Measurements from ENCODE around the gene VPS13C. TPM values are rescaled to one million over a fixed set of nuclear protein-coding genes. Genes with fewer than 3 reads are reported as not detected.

VPS13C gene
- total RNA-seq, 1 experiment from 2014 or later = 40.0 TPM

GRCh38 chr15:61890106-61890505, 170.1 kb downstream of the VPS13C start:
- Histone ChIP-seq H3K36me3 (ENCODE audit: low read depth) (peaks cover 4% of the 10 kb centered on the region; the same call in 1 of the 2 replicates), H4K20me1 (ENCODE audit: insufficient read depth) (no peaks in the 10 kb centered on the region), H3K27ac (no peak overlapping the region), H3K9me3 (ENCODE audit: insufficient read depth, low read depth) (peaks cover 5% of the 10 kb centered on the region; the same call in 1 of the 2 replicates), H3K4me1 (replicated peaks; ENCODE audit: insufficient read depth) (no peaks in the 10 kb centered on the region), H2AFZ (no peak overlapping the region), H3K27me3 (ENCODE audit: insufficient read depth, low read depth) (no peaks in the 10 kb centered on the region), H3K9me2 (ENCODE audit: insufficient read depth) (no peaks in the 10 kb centered on the region), H3K79me2 (ENCODE audit: low read depth) (no peaks in the 10 kb centered on the region), H3K4me3 (no peak overlapping the region), H3F3A (ENCODE audit: insufficient read depth, low read depth) (no peaks in the 10 kb centered on the region), H3K4me2 (no peak overlapping the region)
- TF ChIP-seq EZH2 (IDR thresholded peaks at IDR 0.05; ENCODE audit: low read depth) = no peak
- no peak for TF ChIP-seq CTCF (conservative IDR thresholded peaks at IDR 0.05)
- intact Hi-C loops (cut with micrococcal nuclease; ENCODE audit: unreplicated experiment) = no loop called here
- CTCF ChIA-PET = interaction anchor here (0.6 kb wide), 1 partner anchor 183 kb away, joined by 3 read pairs; no protein-coding TSS in a partner anchor
- POLR2A ChIA-PET (ENCODE audit: unreplicated experiment) = no interaction called here
- no peak for DNase-seq
- BruUV-seq (replicated peaks) = no TSS peak

- no peak for DNase-seq
- no peaks in the 10 kb centered on the region for H3K9me2 ChIP-seq (ENCODE audit: insufficient read depth)
- POLR2A ChIA-PET (ENCODE audit: unreplicated experiment) = no interaction called here
Observed at GRCh38 chr15:61889706-61890105, 170.5 kb downstream of the VPS13C start.

DNA sequence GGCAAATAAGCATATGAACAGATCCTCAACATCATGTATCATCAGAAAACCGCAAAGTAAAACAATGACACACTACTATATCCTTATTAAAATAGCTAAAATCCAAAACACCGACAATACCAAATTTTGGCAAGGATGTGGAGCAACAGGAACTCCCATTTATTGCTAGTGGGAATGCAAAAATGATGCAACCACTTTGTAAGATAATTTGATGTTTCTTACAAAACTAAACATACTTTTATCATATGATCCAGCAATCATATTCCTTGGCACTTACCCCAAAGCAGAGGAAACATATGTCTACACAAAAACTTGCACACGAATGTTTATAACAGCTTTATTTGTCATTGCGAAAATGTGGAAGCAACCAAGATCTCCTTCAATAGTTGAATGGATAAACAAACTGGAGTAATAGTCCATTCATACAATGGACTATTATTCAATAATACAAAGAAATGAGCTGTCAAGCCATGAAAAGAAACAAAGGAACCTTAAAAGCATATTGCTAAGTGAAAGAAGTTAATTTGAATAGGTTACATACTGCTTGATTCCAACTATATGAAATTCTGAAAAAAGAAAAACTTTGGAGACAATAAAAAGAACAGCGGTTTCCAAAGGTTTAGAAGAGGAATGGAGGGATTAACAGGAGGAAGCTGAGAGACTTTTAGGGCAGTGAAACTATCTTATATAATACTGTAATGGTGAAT, 172.0 kb downstream of the VPS13C start:
- intact Hi-C loops (cut with micrococcal nuclease; ENCODE audit: unreplicated experiment) = no loop called here
- BruUV-seq (replicated peaks) = no TSS peak
- TF ChIP-seq EZH2 (IDR thresholded peaks at IDR 0.05; ENCODE audit: low read depth) (no peak), CTCF (conservative IDR thresholded peaks at IDR 0.05) (no peak)

More at GRCh38 chr15:61889706-61890105, 170.5 kb downstream of the VPS13C start:
- no TSS peak for BruUV-seq (replicated peaks)
- CTCF ChIA-PET = no interaction called here
- Histone ChIP-seq H3K27ac (no peak overlapping the region), H3K36me3 (ENCODE audit: low read depth) (peaks cover 4% of the 10 kb centered on the region; the same call in 1 of the 2 replicates), H3K4me2 (no peak overlapping the region), H3K4me1 (replicated peaks; ENCODE audit: insufficient read depth) (no peaks in the 10 kb centered on the region), H3K27me3 (ENCODE audit: insufficient read depth, low read depth) (no peaks in the 10 kb centered on the region), H3F3A (ENCODE audit: insufficient read depth, low read depth) (no peaks in the 10 kb centered on the region), H2AFZ (no peak overlapping the region), H3K4me3 (no peak overlapping the region), H3K79me2 (ENCODE audit: low read depth) (no peaks in the 10 kb centered on the region), H4K20me1 (ENCODE audit: insufficient read depth) (no peaks in the 10 kb centered on the region), H3K9me3 (ENCODE audit: insufficient read depth, low read depth) (peaks cover 5% of the 10 kb centered on the region; the same call in 1 of the 2 replicates)
- TF ChIP-seq CTCF (conservative IDR thresholded peaks at IDR 0.05) = no peak
- no peak for TF ChIP-seq EZH2 (IDR thresholded peaks at IDR 0.05; ENCODE audit: low read depth)
- intact Hi-C loops (cut with micrococcal nuclease; ENCODE audit: unreplicated experiment) = no loop called here

More for the DNA sequence above, 172.0 kb downstream of the VPS13C start:
- H3K27me3 ChIP-seq (ENCODE audit: insufficient read depth, low read depth) = no peaks in the 10 kb centered on the region
- H2AFZ ChIP-seq = no peak overlapping the region
- H3K79me2 ChIP-seq (ENCODE audit: low read depth) = no peaks in the 10 kb centered on the region
- H3K9me3 ChIP-seq (ENCODE audit: insufficient read depth, low read depth) = peaks cover 5% of the 10 kb centered on the region; the same call in 1 of the 2 replicates
- DNase-seq = no peak
- H4K20me1 ChIP-seq (ENCODE audit: insufficient read depth) = no peaks in the 10 kb centered on the region
- ChIA-PET CTCF (no interaction called here), POLR2A (ENCODE audit: unreplicated experiment) (no interaction called here)
- H3K36me3 ChIP-seq (ENCODE audit: low read depth) = no peaks in the 10 kb centered on the region
- no peak overlapping the region for H3K4me3 ChIP-seq
- no peak overlapping the region for H3K27ac ChIP-seq
- H3K4me2 ChIP-seq = no peak overlapping the region
- no peaks in the 10 kb centered on the region; the same call in 1 of the 2 replicates for H3K4me1 ChIP-seq (replicated peaks; ENCODE audit: insufficient read depth)
- no peaks in the 10 kb centered on the region for H3K9me2 ChIP-seq (ENCODE audit: insufficient read depth)
- H3F3A ChIP-seq (ENCODE audit: insufficient read depth, low read depth) = peaks cover 5% of the 10 kb centered on the region; the same call in 1 of the 2 replicates
